ENCODE measurements around the gene DSC2.
"Not testable (repeated sequence)": the region's sequence is repeated elsewhere in the genome, so short reads cannot be mapped to it uniquely, and the experiment has no call there.

DSC2 gene

DNA sequence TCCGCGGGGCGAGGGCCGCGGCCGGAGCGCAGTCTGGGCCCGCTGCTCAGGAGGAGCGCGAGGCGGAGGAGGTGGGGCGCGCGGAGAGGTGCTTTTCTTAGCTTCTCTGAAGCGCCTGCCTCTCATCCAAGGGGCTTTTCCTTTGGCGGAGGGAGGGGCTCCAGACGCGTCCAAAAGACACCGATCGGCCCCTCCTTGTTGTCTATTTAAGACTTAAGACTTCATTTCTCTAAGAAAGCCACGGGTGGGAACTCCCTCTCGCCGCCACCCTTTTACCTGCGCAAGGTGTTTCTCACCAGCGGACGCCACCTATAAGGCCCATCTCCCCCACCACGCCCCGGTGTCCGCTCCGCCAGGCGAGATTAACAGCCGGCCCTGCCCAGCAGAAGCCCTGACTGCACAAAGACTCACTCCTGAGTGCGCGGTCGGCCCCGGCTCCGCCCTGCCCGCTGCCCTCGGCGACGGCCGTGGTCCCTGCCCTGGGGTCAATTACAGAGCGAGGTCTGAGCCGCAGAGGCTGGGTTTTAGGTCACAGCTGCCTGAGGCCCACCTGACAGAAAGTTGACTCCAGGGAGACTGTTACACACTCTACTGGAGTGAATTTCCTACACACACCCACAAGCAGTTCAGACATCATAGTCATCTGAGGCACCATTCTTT is at the start of gene DSC2:
Gene DSC2 (minus strand): TSS at position 397 of the 660 bp plus-strand sequence. CDS start 450 bp downstream, outside the sequence.
- FAIRE-seq (no peak), DNase-seq (ENCODE audit: low spot score) (no peak)

DNA sequence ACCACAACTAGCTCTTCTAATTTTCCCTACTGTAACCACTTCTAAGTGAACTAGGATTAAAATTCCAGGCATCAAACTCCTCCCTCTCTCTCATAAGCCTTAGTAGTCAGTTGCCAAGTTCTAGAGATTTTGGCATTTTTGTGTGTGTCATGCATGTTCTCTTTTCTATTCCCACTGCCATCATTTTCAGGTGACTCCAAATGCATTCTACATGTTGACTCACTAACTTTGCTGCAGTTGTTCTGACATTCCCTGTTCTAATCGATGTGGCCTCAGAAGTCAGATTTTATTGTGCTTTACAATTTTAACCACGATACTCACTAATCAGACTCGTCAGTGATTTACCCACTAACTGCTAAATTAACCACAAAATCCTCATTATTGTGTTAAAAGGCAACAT is 47.1 kb upstream of the DSC2 start:
- FAIRE-seq (no peak), DNase-seq (ENCODE audit: low spot score) (no peak)

GRCh38 chr18:31148600-31148999 is 46.4 kb upstream of the DSC2 start:
- DNase-seq (ENCODE audit: low spot score) (no peak), FAIRE-seq (no peak)

DNA sequence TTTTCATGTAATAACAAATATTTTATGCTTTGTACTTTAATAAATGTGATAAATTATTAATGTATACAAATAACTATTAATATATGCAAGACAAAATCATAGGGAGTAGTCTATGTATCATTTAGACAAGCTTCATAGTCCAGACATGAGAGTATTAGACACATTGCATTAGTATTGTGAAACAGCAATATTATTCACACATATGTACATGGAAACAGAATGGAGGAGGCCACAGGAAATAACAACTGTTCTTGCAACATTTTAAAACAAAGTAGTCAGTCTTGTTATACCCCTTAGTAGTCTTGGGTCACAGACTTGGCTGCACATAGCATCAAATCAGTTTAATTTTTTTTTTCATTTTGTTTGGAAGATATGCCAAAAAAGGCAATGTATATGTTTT is 44.6 kb upstream of the DSC2 start:
- DNase-seq (ENCODE audit: low spot score) (no peak), FAIRE-seq (no peak)

DNA sequence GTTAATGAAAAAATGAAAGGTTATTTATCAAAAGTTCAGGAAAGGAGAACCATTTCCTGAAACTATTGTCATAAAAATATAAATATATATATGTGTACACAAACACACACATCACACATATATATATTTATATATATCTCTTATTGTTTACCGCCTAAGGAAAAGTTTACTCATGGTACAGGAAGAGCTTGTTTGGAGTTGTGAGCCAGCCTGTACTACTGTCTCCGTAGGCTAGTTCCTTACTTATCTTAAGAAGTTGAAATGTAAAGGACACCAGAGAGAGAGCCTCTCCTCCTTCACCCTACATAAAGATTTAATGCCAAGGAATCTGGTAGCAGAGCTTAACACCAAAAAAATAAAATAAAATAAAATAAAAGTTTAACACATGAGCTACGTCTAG is 40.8 kb upstream of the DSC2 start:
- FAIRE-seq, result no peak
- no peak for DNase-seq (ENCODE audit: low spot score)

DNA sequence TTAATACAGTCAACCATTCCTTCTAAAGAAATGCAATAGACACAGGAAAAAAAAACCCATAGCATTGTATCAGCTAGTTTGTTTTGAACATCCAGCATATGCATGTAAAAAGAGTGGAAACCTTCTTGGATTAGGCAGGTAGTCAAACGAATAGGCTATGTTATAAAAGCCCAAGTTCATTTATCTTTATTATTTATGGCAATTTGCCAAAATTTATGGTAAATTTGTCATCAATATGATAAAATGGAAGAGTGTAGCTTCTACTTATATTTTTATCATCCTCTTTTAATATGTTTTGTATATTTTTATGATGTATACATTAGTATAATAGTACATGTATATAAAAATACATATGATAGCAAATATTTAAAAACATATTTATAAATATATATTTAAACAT is 36.5 kb upstream of the DSC2 start:
- FAIRE-seq (peak; percentile 16), DNase-seq (ENCODE audit: low spot score) (no peak)

DNA sequence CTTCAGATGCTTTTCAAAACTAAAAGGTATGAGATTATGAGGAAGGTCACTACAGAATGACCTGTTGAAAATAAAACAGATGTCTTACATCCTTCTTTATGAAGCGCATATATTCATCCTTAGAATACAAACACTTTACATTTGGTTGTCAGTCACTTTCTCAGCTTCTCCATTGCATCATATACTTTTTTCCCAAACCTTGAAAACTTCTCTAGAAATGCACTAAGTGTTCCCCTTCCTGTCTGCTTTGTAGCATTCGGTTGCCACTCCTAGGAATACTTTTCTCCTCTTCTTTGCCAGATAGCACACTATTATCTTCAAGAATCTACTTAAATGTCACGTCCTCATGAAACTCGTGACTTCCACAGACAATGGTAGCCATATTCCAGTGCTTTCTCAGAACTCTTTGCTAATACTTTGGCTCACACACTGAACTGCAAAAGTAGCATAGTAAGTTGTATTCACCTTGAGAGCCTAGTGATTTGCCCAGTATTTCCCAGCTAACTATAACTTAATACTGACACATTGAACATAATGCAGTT is 32.8 kb upstream of the DSC2 start:
- FAIRE-seq (no peak), DNase-seq (ENCODE audit: low spot score) (no peak)

GRCh38 chr18:31129398-31130115 is 27.3 kb upstream of the DSC2 start:
- FAIRE-seq, result no peak
- no peak for DNase-seq (ENCODE audit: low spot score)

GRCh38 chr18:31125878-31126277 is 23.7 kb upstream of the DSC2 start:
- no peak for FAIRE-seq
- DNase-seq (ENCODE audit: low spot score), result no peak

- FAIRE-seq; DNase-seq (ENCODE audit: low spot score): not testable (repeated sequence)
Measured at GRCh38 chr18:31123125-31123524, 20.9 kb upstream of the DSC2 start.

- FAIRE-seq (no peak), DNase-seq (ENCODE audit: low spot score) (no peak)
Measured at GRCh38 chr18:31120594-31120993, 18.4 kb upstream of the DSC2 start.

- FAIRE-seq, result no peak
- no peak for DNase-seq (ENCODE audit: low spot score)
Measured at GRCh38 chr18:31116853-31117595, 14.8 kb upstream of the DSC2 start.

DNA sequence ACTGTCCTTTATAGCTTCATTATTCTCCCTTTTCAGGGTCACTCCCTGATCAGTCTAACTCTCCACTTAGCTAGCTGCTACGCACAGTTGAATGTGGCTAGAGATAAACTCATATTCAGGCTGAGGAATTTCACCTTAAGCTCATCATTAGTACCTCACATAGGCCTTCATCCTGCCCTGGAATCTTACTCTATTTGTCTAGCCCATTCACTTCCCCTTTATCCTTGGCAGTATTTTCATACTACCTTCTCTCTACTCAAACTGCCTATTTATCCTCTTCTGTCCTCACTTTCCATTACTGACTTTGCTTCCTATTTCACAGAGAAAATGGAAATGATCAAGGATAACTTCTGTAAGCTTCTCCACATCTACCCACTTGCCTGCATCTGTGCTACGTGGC is 10.6 kb upstream of the DSC2 start:
- no peak for DNase-seq (ENCODE audit: low spot score)
- no peak for FAIRE-seq

DNA sequence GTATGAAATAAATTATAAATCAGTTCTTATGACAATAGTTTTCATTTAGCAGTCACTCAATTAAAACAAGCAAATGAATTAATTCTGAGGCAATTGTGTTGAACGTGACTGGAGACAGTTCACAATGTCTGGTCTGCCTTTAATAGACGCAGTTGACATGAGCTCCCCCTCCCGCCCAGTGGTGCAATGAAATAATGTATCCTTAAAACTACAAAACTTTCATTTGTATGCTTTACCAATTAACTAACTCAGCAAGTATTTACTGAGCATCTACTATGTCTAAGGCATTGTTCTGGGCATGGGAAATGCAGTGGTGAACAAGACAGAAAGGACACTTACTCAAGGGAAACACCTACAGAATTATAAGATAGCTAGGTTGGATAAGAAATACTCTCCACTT is 3.5 kb upstream of the DSC2 start:
- no peak for FAIRE-seq
- DNase-seq (ENCODE audit: low spot score), result no peak

DNA sequence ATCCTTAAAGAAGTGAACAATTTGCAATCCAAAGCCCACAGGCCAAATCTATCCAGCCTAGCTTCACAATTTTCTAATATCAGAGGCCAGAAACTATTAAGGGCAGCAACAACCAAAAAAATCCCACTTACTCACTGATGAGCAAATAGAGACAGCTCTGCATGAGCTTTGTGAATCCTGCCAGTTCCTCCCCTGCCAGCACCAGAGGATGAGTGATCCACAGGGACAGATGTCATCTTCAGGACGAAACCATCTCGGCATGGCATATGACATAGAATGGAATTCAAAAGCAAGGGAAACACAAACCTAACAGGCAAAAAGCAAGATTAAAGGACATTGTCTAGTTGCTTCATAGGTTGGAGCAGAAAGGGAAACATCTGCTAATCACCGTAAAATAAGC is 2.2 kb upstream of the DSC2 start:
- DNase-seq (ENCODE audit: low spot score), result no peak
- no peak for FAIRE-seq

- DNase-seq (ENCODE audit: low spot score), result no peak
- FAIRE-seq, result no peak
Measured at GRCh38 chr18:31103423-31103822, 1.2 kb upstream of the DSC2 start.

- no peak for DNase-seq (ENCODE audit: low spot score)
- FAIRE-seq, result no peak
Measured at GRCh38 chr18:31102941-31103340, 720 bp upstream of the DSC2 start.

- FAIRE-seq, result no peak
Measured at GRCh38 chr18:31101183-31102024, 817 bp downstream of the DSC2 start.

DNA sequence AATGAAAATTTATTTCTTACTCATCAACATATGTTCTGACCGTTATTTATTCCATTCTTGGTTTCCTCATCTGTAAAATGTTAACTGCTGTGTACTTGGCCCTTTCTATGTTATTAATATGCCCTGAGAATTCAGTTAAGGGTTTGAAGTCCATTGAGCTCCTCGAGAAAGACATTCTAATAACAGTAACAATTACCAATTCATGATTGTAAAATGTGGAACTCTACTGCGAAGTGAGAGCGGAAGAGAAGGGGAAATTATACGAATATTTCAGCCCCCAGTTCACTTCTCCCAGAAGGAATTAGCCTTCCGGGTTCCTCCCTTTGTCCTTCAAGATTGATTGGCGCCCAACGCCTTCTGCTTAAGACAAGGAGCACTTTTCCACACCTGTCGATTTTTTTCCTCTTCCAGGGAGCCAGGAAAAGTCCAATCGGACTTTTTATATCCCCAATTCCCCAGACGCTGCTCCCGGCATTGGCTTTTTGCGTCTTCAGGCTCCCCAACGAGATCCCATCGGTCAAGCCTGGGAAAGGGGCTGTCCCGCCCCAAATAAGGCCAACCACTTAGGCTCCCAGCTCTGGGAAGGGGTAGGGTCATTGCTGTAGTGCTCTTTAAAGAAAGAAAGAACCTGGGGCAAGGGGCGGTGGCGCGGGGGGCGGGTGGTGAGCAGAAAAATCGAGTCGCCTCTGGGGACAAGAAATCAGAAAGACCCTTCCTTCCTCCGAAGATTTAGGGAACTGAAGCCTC is 1.6 kb downstream of the DSC2 start:
- no peak for DNase-seq (ENCODE audit: low spot score)
- no peak for FAIRE-seq

More at GRCh38 chr18:31101183-31102024, 817 bp downstream of the DSC2 start:
- no peak for DNase-seq (ENCODE audit: low spot score)

DNA sequence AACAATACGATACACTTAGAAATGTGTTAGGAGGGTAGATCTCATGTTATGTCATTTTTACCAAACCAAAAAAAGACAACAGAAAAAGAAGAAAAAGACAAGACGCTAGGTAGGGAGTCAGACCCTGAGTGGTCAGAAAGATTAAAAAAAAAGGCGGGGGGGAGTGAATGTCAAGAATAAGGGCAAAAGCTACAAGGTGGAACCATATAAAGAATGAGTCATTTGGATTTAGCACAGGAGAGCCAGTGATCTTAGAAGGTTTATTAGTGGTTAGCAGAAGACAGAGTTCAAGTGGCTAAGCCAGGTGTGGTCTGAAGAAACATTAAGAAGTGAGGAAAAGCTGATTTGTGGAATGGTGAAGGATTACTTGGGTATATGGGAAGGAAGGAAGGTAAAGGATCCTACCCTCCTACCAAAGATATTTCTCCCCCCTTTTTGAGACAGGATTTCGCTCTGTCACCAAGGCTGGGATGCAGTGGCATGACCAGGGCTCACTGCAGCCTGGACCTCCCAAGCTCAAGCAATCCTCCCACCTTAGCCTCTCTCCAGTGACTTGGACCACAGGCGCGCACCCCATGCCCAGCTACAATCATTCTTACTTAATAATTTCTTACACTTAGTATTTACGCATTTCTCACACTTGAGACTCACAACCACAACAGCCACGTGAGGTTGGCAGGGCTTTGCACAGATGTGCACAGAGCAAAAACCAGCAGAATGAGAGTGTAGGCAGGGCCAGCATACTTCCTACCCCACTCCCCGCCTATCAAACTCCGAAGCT is 2.6 kb downstream of the DSC2 start:
- no peak for FAIRE-seq

More for the DNA sequence above, 2.6 kb downstream of the DSC2 start:
- no peak for DNase-seq (ENCODE audit: low spot score)

All from RCC 7860 (cell line).